HG03064 (cell line): Measurements from ENCODE around the gene SIX3.

Experiments
- ATAC-seq: cut with Tn5 transposase; IDR thresholded peaks from one replicate; pipeline ENCODE4 v1.9.1; 2021; ENCODE audit warnings: low read depth; ENCODE audit not compliant: unreplicated experiment

Gene SIX3

GRCh38 chr2:44941551-44942234, at the start of gene SIX3:
Gene SIX3 (plus strand): TSS chr2:44941702. CDS start chr2:44942105, 403 bp downstream.
- no peak for ATAC-seq

- no peak for ATAC-seq
Measured at GRCh38 chr2:44894058-44894457, 47.4 kb upstream of the SIX3 start.

DNA sequence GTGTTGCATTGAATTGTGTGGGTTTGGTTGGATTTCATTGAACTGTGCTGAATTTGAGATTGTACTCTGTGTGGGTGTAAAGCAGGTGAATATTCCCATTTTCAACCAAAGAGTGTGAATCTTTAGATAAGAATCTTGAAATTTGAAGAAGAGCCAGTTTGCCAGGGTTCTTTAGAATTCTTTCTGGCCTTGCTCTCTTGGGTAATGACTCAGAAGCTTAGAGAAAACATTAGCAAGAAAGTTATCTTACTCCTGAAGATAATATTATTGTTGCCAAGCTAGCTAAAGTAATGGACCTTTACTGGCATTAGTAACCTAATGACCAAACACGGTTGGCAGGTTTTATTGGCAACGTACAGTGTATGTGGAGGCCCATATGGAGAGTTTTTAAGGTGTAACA, 46.4 kb upstream of the SIX3 start:
- ATAC-seq = no peak

- no peak for ATAC-seq
Measured at GRCh38 chr2:44897406-44897805, 44.1 kb upstream of the SIX3 start.

GRCh38 chr2:44902217-44903137, 39.0 kb upstream of the SIX3 start:
- ATAC-seq = no peak

DNA sequence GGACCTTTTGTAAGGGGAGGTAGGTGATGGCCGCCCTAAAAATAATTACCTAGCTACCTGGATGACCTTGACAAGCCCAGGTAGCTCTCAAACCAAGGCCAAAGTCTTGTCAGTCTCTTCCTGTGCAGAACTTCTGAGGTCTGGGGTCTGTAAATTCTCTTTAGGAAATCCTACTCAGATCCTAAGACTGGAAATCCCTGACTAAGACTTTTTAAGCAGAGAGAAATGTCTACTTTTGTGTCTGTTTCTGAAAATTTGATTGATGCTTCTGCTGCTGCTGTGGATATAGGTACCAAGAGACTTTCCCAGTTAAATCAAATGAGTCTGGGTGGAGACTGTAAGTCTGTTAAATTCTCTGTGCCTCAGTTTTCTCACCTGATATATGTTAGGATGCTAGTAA, 36.9 kb upstream of the SIX3 start:
- ATAC-seq = no peak

GRCh38 chr2:44906972-44907371, 34.5 kb upstream of the SIX3 start:
- ATAC-seq = no peak

DNA sequence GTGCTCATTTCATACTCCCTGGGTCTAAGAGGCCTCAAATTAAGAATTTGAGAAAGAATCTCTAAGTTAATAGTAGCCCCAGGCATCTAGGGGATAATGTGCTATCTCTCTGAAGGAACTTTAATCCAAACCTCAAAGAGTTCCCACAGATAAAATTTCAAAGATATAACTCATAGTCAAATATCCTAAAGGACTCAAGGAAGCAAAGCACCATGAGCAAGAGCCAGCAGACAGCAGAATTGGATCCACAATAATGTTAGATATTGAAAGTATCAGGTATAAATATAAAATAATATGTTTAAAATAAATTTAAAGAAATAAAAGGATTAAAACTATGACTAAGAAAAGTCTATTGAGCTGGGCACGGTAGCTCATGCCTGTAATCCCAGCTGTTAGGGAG, 31.7 kb upstream of the SIX3 start:
- ATAC-seq = no peak

- no peak for ATAC-seq
Measured at GRCh38 chr2:44912660-44913059, 28.8 kb upstream of the SIX3 start.

DNA sequence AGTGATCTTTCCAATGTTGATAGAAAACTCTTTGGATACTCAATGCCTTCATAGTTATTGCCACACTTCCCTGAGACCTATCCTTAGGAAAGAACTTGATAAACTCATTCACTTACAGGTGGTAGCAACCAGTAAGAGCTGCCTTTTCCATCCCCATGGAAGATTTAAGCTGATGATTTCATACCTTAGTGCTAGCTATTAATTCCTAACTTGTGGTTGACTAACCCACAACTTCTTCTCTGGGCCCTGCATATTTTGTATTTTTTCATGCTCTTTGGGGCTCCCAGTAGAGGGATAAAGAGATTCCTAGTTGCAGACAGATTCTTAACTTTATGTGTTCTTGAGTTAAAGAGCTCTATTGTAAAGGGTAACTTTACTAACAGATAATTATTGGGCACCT, 25.2 kb upstream of the SIX3 start:
- ATAC-seq = no peak

DNA sequence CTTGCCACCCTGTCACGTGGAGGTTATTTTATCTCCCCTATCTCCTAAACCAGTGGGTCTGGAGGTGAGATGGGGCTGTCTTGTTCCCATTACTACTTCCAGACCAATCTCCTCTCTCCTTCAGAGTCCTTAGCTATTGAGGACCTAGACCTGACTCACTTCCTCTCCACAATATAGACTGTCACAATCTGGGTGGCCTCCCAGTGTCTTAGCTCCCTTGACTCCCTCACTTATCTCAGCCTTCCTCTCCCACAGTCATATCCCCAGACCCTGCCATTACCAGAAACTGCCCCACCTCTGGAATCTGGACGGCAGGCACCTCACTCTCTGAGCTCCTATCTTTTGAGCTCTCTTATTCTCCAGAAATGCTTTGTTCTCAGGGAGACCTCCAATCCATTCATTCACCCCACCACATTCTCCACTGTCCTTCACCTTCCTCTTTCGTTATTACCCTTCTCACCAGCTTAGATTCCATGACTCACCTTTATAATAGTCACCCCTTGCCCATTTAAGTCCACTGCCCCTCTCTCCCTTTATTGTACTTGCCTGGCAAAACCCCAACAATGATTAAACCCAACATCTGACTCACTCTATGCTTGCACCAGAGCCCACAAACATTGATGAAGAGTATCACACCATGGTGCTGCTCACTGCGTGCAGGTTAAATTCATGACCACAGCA, 23.3 kb upstream of the SIX3 start:
- no peak for ATAC-seq

- ATAC-seq = no peak
Measured at GRCh38 chr2:44920751-44921150, 20.8 kb upstream of the SIX3 start.

GRCh38 chr2:44922776-44923175, 18.7 kb upstream of the SIX3 start:
- no peak for ATAC-seq

DNA sequence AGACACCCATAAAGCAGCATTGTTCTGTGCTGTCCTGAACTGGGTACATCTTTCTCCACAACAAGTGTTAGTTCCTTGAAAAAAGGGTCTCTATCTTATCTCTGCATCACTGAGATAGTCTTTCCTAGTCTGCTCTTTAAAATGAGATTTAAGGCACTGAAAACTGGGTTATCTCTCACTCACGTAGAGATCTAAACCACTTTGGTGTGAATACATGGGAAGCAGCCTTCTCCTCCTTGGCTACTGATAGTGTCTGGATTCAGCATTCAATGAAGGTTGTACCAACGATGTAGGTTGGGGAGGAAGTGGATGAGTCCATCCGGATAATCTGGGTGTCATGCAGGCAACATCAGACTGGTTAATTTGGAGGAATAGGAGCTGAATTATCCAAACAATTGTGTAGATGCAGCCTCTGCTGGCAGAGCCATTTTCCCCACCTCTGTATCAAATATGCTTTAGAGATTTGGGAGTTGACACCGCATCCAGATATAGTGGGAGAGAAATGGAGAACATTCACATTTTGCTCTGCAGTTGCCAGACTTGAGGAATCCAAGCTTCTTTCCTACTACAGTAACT, 15.9 kb upstream of the SIX3 start:
- no peak for ATAC-seq

- no peak for ATAC-seq
Measured at GRCh38 chr2:44926957-44927356, 14.5 kb upstream of the SIX3 start.

DNA sequence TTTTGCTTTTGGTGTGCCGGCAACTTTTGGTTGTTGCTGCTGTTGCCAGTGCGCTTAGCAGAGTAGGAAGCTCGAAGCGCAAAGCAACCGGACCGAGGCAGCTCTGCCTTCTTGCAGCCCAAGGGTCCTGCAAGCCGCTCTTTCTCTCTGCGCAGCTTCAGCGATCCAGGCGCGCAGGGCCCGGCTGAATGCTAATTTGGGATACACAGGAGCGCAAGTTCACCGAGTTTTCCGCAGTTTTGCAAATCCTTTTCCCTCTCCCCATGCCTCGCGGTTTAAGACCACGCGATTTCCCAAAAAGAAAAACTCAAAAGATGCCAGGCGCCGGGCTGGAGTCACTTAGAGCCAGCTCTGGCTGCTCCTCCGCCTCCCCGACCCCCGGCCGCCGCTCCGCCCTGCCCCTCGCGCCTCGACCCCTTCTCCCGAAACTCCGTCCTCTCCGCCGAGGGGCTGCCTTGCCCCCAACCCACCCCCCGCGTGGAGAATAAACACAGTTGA, 13.5 kb upstream of the SIX3 start:
- ATAC-seq = no peak

GRCh38 chr2:44928483-44929158, 12.9 kb upstream of the SIX3 start:
- no peak for ATAC-seq

GRCh38 chr2:44929159-44929734, 12.3 kb upstream of the SIX3 start:
- ATAC-seq = no peak

DNA sequence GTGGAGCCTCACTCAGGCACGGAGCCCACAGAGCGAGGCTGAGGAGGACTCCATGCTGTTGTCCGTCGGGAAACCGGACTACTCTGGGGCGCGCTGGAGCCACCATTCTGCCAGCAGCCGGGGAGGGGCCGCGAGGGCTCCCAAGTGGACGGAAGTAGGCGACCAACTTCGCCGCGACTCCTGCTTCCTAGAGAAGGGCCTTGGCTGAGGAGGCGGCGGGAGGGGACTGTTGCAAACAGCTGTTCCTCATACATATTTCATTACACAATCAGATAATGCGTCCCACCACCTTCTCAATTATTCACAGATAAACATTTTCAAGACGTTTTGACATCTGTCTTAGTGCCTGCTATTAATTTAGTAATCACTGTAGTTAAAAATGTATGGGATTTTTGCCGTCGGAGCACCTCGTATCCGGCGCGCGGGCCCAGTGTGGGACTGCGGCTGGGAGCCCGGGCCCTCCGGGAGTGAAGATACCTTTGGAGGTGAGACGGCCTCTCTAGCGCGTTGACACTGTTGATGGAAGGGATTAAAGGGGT, 11.7 kb upstream of the SIX3 start:
- ATAC-seq = no peak
